ENCODE results near the gene LRRC25.

GRCh38 chr19:18422530-18423191 is 25.2 kb upstream of the LRRC25 start:
- TF ChIP-seq POLR2A (IDR thresholded peaks at IDR 0.05; ENCODE audit: low read depth, low read length): no peak
- TF ChIP-seq MYC (IDR thresholded peaks at IDR 0.05; ENCODE audit: low read depth, low read length): no peak
- no peak for TF ChIP-seq POLR2AphosphoS5 (IDR thresholded peaks at IDR 0.05; ENCODE audit: insufficient read depth, low read depth, low read length)
- TF ChIP-seq FOS (IDR thresholded peaks at IDR 0.05; ENCODE audit: borderline replicate concordance, insufficient read depth, low read length): no peak

All from endothelial cell of umbilical vein (primary cell).